HG03139 (cell line): ENCODE data around the gene DMXL2.
"Not testable (repeated sequence)": the region's sequence is repeated elsewhere in the genome, so short reads cannot be mapped to it uniquely, and the experiment has no call there.

Source experiments
- ATAC-seq: cut with Tn5 transposase; IDR thresholded peaks from one replicate; pipeline ENCODE4 v1.9.1; 2021; ENCODE audit not compliant: unreplicated experiment

Gene DMXL2, protein sequence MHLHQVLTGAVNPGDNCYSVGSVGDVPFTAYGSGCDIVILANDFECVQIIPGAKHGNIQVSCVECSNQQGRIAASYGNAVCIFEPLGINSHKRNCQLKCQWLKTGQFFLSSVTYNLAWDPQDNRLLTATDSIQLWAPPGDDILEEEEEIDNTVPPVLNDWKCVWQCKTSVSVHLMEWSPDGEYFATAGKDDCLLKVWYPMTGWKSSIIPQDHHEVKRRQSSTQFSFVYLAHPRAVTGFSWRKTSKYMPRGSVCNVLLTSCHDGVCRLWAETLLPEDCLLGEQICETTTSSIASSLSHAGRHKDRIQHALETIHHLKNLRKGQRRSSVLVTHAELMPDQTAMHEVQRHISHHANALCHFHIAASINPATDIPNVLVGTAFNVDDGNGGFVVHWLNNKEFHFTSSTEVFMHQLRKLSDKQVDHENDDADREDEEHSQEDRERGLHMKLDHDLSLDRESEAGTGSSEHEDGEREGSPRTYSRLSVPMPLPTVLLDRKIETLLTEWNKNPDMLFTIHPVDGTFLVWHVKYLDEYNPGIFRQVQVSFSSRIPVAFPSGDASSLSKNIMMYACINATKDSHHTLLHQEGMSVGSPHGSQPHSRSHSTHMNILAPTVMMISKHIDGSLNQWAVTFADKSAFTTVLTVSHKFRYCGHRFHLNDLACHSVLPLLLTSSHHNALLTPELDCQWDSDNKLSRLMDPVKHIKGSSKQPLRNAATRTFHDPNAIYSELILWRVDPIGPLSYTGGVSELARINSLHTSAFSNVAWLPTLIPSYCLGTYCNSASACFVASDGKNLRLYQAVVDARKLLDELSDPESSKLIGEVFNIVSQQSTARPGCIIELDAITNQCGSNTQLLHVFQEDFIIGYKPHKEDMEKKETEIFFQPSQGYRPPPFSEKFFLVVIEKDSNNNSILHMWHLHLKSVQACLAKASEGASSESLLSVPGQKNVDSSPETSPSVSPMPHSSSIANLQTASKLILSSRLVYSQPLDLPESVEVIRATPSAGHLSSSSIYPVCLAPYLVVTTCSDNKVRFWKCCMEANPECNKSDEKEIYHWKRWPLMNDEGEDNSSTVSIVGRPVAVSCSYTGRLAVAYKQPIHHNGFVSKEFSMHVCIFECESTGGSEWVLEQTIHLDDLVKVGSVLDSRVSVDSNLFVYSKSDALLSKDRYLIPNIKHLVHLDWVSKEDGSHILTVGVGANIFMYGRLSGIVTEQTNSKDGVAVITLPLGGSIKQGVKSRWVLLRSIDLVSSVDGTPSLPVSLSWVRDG (N-terminal part only)

DNA sequence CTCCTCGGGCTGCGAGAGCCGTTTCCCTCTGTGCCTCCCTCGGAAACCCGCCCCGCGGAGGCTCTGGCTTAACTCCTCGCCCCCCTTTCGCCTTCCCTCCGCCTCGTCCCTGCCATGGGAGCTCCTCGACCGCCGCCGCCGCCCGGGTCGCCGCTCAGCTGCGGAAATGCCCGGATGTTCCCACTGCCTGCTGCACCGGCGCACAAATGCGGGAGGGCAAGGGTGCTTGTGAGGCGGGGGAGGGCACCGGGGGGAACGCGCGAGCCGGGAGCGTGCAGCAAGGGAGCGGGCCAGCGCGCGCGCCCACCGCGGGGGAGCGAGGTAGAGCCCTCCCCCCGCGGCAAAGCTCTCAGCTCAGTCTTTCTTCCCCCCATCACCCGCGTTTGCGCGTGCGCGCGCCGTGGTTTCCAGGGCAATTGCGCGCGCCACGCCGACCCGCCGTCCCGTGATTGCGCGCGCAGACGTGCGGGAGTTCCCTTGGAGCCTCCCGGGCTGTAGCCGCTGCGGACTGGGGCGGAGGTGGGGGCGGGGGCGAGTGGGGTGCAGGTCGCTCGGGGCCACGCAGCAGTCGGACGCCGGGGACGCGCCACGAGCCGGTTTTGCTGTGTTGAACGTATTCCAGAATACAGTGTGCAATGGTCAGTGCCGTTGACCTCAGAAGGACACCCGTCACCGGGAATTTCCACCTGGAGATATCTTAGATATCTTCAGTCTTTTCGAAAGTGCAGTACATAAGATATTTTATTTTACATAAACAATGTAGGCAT lies at the start of gene DMXL2:
Gene DMXL2 (minus strand): TSS at position 168 of the 767 bp plus-strand sequence. CDS start 226 bp downstream, outside the sequence.
- ATAC-seq = peak; percentile 32

DNA sequence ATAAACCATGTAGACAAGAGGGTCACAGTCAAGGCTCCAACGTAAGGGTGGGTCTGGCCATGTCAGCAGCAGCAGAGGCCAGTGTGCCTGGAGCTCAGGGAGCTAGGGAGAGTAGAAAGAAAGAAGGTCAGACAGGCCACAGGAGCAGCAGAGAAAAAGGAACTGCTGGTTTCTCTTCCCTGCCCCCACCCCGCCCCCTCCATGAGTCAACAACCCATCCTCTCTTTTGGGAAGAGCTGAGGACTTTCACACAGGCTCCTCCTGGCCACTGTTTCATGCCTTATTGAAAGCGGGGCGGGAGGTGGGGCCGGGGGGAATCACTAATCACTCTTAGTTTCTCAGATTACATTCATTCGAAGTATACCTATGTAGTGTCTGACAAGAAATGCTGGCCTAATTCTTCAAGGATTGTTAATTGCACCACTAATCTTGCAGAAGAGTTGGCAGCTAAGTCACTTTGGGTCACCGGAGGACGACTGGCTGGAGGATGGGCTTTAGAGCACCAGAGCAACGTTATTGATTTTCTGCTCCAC lies 49.6 kb upstream of the DMXL2 start:
- no peak for ATAC-seq

DNA sequence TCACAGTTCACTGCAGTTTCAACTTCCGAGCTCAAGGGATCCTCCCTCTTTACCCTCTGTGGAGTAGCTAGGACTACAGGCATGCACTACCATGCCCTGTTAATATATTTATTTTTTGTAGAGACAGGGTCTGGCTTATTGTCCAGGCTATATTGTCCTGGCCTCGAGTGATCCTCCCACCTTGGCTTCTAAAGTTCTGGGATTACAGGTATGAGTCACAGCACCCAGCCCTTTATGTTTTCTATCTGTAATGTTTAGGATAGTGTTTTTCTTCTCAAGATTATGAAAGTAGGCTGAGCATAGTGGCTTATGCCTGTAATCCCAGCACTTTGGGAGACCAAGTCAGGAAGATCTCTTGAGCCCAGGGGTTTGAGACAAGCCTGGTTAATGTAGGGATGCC lies 46.8 kb upstream of the DMXL2 start:
- ATAC-seq = no peak

GRCh38 chr15:51668446-51668845 lies 45.9 kb upstream of the DMXL2 start:
- ATAC-seq = no peak

DNA sequence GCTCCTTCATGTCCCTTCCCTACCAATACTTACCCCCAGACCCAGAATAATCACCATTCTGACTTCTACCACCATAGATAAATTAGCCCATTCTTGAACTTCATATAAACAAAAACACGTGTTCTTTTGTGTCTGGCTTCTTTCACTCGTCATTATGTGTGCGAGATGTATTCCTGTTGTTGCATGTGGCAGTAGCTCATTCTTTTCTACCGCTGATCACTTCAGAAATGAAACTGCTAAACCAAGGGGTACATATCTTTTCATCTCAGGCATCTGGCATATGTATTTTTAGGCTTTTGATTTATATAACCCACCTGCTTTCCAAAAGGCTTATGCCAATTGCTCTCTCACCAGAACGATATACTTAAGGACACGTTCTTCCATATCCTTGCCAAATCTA lies 44.9 kb upstream of the DMXL2 start:
- no peak for ATAC-seq

DNA sequence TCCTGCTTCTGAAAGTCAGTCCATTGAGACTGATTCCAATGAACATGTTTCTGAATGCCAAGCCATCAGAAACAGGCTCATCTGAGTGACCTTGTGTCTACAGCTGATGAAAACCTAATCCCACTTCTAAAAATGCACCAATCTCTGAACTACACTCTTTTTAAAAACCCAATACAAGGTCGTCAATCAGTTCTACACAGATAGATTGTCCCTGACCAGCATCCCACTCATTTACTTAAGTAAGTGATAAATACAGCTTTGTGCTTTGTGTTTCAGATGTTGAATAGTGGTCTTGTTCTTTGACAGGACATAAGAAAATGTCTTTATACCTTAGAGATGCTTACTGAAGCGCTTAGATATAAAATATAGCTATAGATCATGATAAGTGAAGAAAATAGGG lies 38.5 kb upstream of the DMXL2 start:
- ATAC-seq = no peak

DNA sequence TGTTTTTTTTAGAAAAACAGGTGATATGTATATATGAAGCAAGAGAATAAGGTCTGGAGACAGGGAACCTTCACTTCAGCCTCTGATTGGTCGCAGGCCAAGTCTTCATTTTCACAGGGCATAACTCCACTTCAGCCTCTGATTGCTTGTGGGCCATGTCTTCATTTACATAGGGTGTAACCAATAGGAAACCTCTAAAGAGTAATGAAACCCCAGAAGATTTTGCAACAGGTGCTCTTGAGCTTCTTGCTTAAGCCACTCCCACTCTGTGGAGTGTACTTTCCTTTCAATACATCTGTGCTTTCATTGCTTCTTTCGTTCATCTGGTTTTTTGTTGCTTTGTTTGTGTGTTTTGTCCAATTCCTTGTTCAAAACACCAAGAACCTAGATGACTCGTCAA lies 36.1 kb upstream of the DMXL2 start:
- no peak for ATAC-seq

DNA sequence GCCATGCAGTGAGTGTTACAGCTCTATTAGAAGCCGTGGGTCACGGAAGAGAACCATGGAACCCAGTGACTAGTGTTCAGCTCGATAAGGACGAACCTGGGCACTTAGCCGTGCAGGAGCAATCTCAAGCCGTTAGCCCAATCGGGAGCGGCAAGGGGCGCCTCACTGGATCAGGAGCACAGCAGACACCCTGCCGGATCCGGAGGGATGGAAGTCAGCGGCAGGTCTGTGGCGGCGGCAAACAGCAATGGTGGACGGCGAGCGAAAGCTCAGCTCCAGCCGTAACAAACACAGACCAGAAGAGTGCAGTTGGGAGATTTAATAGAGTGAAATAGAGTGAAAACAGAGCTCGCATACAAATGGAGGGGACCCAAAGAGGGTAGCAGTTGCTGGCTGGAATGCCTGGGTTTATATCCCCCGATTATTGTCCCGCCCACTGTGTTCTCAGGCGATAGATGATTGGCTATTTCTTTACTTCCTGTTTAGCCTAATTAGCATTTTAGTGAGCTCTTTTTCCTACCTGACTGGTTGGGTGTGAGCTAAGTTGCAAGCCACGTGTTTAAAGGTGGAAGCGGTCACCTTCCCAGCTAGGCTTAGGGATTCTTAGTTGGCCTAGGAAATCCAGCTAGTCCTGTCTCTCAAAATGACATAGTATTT lies 33.0 kb upstream of the DMXL2 start:
- not testable (repeated sequence) for ATAC-seq

GRCh38 chr15:51652084-51652668 lies 29.6 kb upstream of the DMXL2 start:
- no peak for ATAC-seq

DNA sequence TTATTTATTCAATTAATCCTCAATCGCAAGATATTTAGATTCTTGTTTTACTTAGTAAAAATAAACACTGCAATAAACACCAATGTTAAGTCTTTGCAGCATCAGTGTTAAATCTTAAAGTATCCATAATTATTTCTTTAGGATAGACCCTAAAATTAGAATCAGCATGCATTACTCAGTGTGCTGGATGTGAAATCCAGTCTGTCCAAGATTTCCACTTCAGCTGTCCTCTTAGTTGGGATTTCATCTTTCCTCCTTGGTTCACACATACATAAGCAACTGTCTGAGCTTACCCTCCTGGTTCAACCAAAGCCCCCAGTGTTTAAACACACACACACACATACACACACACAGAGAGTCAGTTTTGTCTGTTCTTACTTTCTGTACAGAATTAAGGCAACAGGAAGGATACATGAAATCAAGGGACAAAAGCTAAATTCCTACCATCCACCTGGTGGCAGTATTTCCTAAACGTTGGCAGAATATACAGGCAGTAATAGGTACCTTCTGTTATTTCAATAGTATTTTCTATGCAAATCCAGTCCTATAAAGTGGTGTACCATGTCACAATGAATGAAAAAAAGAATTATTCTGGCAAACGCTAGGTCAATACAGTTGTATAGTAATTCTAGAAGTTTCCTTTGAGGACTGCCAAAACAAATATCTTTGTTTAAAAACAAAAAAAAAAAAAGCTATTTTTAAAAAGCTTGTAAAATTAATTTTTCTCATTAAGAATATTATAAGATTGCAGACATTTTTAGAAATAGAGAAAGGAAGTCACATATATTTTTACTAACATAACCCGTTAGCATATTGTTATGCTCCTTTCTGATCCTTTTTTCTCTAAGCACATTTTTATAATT lies 27.3 kb upstream of the DMXL2 start:
- no peak for ATAC-seq

GRCh38 chr15:51648643-51649042 lies 26.1 kb upstream of the DMXL2 start:
- ATAC-seq = not testable (repeated sequence)

DNA sequence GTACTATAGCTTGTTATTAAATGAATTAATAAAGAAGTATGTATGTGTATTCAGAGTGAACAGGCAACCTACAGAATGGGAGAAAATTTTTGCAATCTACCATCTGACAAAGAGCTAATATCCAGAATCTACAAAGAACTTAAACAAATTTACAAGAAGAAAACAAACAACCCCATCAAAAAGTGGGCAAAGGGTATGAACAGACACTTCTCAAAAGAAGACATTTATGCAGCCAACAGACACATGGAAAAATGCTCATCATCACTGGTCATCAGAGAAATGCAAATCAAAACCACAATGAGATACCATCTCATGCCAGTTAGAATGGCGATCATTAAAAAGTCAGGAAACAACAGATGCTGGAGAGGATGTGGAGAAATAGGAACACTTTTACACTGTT lies 25.5 kb upstream of the DMXL2 start:
- not testable (repeated sequence) for ATAC-seq

- no peak for ATAC-seq
Measured at GRCh38 chr15:51647128-51647562, 24.6 kb upstream of the DMXL2 start.

DNA sequence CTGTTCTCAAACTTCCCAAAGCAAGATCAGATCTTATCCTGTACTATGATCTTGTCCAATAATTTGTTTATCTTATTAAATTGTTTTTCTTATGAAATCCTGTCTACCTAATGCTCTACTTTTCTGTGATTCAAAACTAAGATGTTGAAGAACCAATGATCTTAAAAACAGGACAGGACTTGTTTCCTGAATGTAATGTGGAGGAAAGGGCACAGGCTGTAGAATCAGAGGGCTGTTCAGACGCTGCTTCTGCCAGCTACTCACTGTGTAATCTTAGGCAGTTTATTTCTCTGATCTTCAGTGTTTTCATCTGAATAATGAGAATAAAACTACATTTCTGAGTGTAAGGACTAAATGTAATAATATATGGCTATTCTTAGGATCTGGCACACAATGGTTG lies 20.1 kb upstream of the DMXL2 start:
- ATAC-seq = no peak

- ATAC-seq = no peak
Measured at GRCh38 chr15:51641490-51642130, 19.0 kb upstream of the DMXL2 start.

- ATAC-seq = no peak
Measured at GRCh38 chr15:51634591-51635198, 12.1 kb upstream of the DMXL2 start.

DNA sequence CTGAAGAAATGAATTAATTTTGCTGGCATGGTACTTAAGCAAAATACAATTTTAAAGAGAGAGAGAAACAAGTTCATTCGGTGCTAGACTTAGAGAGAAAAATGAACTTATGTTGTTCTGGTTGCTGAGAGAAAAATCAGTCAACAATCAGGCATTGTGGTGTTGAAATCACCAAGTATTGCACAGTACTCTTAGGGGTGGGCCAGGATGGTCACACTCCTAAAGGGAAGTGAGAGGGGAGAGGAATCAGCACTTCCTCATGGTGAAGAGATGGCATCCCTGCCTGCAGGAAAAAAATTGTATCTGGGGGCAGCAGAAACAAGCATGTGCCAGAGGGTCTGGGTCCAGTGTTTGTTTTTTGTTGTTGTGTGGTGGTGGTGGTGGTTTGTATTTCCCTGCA lies 7.0 kb upstream of the DMXL2 start:
- no peak for ATAC-seq
